ENCODE results near the gene BLVRA.
"Not testable (repeated sequence)": the region's sequence is repeated elsewhere in the genome, so short reads cannot be mapped to it uniquely, and the experiment has no call there.

The BLVRA gene

GRCh38 chr7:43790834-43791233 lies 32.4 kb downstream of the BLVRA start:
- H3K4me3 Mint-ChIP-seq: no peak overlapping the region

GRCh38 chr7:43791665-43792064 lies 33.2 kb downstream of the BLVRA start:
- no peaks in the 10 kb centered on the region for H3K4me1 Mint-ChIP-seq (ENCODE audit: low read depth)
- no peaks in the 10 kb centered on the region for H3K27me3 Mint-ChIP-seq
- H3K36me3 Mint-ChIP-seq (ENCODE audit: low read depth): peaks cover 55% of the 10 kb centered on the region
- H3K4me3 Mint-ChIP-seq: no peak overlapping the region
- no peak for DNase-seq
- H3K27ac Mint-ChIP-seq: no peak overlapping the region
- H3K9me3 Mint-ChIP-seq: no peaks in the 10 kb centered on the region

More at GRCh38 chr7:43790834-43791233, 32.4 kb downstream of the BLVRA start:
- H3K9me3 Mint-ChIP-seq: no peaks in the 10 kb centered on the region
- H3K4me1 Mint-ChIP-seq (ENCODE audit: low read depth): no peaks in the 10 kb centered on the region
- peaks cover 51% of the 10 kb centered on the region for H3K36me3 Mint-ChIP-seq (ENCODE audit: low read depth)
- no peak overlapping the region for H3K27ac Mint-ChIP-seq
- DNase-seq: no peak
- H3K27me3 Mint-ChIP-seq: no peaks in the 10 kb centered on the region

- no peak overlapping the region for H3K4me3 Mint-ChIP-seq
- H3K27ac Mint-ChIP-seq: no peak overlapping the region
- DNase-seq: no peak
- no peaks in the 10 kb centered on the region for H3K9me3 Mint-ChIP-seq
- no peaks in the 10 kb centered on the region for H3K4me1 Mint-ChIP-seq (ENCODE audit: low read depth)
- no peaks in the 10 kb centered on the region for H3K27me3 Mint-ChIP-seq
- peaks cover 60% of the 10 kb centered on the region for H3K36me3 Mint-ChIP-seq (ENCODE audit: low read depth)
Observed at GRCh38 chr7:43792471-43793150, 34.1 kb downstream of the BLVRA start.

DNA sequence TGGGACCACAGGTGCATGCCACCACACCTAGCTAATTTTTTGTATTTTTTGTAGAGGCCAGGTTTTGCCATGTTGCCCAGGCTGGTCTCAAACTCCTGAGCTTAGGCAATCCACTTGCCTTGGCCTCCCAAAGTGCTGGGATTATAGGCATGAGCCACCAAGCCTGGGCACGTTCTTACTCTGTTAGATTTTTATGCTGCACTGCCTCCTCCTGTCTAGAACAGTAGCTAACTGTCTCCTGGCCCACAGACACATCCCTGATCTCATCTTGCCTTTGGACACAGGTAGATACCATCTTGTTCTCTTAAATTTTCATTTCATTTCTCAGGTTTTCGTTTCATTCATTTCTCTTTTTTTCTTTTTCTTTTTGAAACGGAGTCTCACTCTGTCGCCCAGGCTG lies 41.1 kb downstream of the BLVRA start:
- Mint-ChIP-seq H3K27ac (peak overlapping the region; percentile 5), H3K27me3 (no peaks in the 10 kb centered on the region), H3K9me3 (no peaks in the 10 kb centered on the region), H3K4me1 (ENCODE audit: low read depth) (no peaks in the 10 kb centered on the region), H3K4me3 (no peak overlapping the region), H3K36me3 (ENCODE audit: low read depth) (peaks cover 34% of the 10 kb centered on the region)
- DNase-seq: no peak

DNA sequence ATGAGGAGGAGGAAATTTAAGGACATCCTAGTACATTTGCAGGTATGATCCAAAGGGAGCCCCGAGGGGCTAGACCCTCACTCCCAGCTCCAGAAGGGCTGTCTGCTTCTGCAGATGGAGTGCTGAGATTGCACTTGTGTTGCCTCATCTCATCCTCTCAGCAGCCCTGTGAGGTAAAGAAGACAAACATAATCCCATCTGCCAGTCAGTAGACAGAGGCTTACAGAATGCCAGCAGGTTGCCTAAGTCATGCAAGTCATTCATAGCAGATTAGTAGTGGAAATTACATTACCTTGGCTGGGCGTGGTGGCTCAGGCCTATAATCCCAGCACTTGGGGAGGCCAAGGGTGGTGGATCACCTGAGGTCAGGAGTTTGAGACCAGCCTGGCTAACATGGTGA lies 45.4 kb downstream of the BLVRA start:
- no peaks in the 10 kb centered on the region for H3K27me3 Mint-ChIP-seq
- H3K9me3 Mint-ChIP-seq: no peaks in the 10 kb centered on the region
- H3K27ac Mint-ChIP-seq: no peak overlapping the region
- no peaks in the 10 kb centered on the region for H3K4me1 Mint-ChIP-seq (ENCODE audit: low read depth)
- H3K36me3 Mint-ChIP-seq (ENCODE audit: low read depth): peaks cover 48% of the 10 kb centered on the region
- H3K4me3 Mint-ChIP-seq: no peak overlapping the region
- no peak for DNase-seq

DNA sequence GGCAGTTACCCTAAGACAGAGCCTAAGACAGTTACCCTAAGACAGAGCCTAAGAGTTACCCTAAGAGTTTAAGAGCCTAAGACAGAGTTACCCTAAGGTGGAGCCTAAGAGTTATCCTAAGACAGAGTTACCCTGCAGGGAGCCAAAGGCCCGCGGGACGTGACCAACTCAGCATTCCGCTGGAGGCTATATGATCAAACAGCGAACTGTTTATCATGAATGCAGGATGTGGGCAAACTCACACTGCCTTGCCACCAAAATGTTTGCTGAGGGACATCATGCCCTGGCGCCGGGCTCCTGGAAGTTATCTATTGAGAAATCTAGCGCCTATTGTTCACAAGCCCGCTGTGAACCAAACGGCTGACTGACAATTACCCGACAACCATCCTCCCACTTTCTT lies 49.9 kb downstream of the BLVRA start:
- Mint-ChIP-seq H3K27ac (no peak overlapping the region), H3K27me3 (peaks cover 13% of the 10 kb centered on the region), H3K36me3 (ENCODE audit: low read depth) (peaks cover 36% of the 10 kb centered on the region), H3K4me3 (no peak overlapping the region), H3K4me1 (ENCODE audit: low read depth) (no peaks in the 10 kb centered on the region), H3K9me3 (no peaks in the 10 kb centered on the region)
- no peak for DNase-seq

DNA sequence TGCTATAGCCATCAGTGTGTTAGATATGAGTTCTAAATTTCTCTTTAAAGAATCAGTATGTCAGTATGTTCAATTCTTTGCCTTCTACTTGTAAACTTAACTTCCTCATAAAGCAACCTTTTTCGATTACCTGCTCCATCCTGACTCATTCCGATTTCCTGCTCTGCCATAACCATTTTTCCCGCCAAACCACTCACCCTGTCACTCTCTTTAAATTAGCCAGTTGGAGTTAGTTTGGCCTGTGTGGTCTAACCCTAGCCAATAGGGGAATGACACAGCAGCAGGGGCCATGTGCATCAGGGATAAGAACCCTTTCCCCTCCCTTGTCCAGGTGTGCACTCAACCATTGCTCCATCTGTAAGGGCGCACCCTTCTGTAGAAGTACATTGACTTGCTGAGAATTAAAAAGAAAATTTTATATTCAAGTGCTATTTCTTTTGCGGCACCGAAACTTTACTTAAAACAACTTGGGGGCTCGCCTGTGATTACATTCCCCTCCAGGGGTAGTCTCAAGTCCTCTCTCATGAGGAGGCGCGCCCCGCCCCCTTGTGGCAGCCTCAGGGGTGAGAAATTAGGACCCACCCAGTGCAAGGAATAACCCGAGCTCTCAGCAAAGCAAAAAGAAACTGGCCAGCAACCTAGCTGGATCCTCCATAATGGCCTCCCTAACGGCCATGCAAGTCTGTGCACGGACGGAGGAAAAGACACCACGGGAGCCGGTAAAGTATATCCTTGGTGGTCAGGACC lies 51.9 kb downstream of the BLVRA start:
- peak; percentile 53 for DNase-seq
- H3K27ac Mint-ChIP-seq; H3K4me1 Mint-ChIP-seq (ENCODE audit: low read depth); H3K4me3 Mint-ChIP-seq; H3K9me3 Mint-ChIP-seq: not testable (repeated sequence)
- peaks cover 27% of the 10 kb centered on the region for H3K27me3 Mint-ChIP-seq
- peaks cover 23% of the 10 kb centered on the region for H3K36me3 Mint-ChIP-seq (ENCODE audit: low read depth)

DNA sequence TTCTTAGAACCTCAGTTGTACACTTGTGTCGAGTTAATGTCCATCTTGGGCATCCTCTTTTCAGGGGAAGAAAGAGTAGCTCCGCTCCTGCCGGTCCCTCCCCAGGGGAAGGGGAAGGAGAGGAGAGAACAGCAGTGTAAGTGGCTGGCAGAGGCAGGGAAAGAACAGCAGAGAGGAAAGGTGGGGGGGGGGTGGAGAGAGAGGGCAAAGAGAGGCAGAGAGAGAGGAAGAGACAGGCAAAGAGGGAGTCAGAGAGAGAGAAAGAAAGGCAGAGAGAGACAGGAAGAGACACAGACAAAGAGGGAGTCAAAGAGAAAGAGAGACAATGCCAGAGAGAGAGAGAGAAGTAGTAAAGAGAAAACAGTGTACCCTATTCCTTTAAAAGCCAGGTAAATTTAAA lies 56.9 kb downstream of the BLVRA start:
- Mint-ChIP-seq H3K27ac (no peak overlapping the region), H3K36me3 (ENCODE audit: low read depth) (no peaks in the 10 kb centered on the region), H3K9me3 (no peaks in the 10 kb centered on the region), H3K4me1 (ENCODE audit: low read depth) (no peaks in the 10 kb centered on the region), H3K27me3 (peaks cover 30% of the 10 kb centered on the region), H3K4me3 (no peak overlapping the region)
- no peak for DNase-seq

- peaks cover 32% of the 10 kb centered on the region for H3K27me3 Mint-ChIP-seq
- H3K36me3 Mint-ChIP-seq (ENCODE audit: low read depth); H3K4me3 Mint-ChIP-seq; H3K27ac Mint-ChIP-seq; H3K9me3 Mint-ChIP-seq; DNase-seq; H3K4me1 Mint-ChIP-seq (ENCODE audit: low read depth): not testable (repeated sequence)
Observed at GRCh38 chr7:43816046-43816797, 57.7 kb downstream of the BLVRA start.

GRCh38 chr7:43823425-43823824 lies 64.9 kb downstream of the BLVRA start:
- H3K9me3 Mint-ChIP-seq; DNase-seq; H3K4me3 Mint-ChIP-seq; H3K27ac Mint-ChIP-seq; H3K36me3 Mint-ChIP-seq (ENCODE audit: low read depth); H3K4me1 Mint-ChIP-seq (ENCODE audit: low read depth): not testable (repeated sequence)
- peaks cover 38% of the 10 kb centered on the region for H3K27me3 Mint-ChIP-seq

GRCh38 chr7:43823941-43824340 lies 65.5 kb downstream of the BLVRA start:
- no peak for DNase-seq
- H3K4me1 Mint-ChIP-seq (ENCODE audit: low read depth): no peaks in the 10 kb centered on the region
- H3K36me3 Mint-ChIP-seq (ENCODE audit: low read depth): no peaks in the 10 kb centered on the region
- H3K9me3 Mint-ChIP-seq: no peaks in the 10 kb centered on the region
- peaks cover 42% of the 10 kb centered on the region for H3K27me3 Mint-ChIP-seq
- H3K27ac Mint-ChIP-seq: no peak overlapping the region
- no peak overlapping the region for H3K4me3 Mint-ChIP-seq

- H3K27me3 Mint-ChIP-seq: peaks cover 48% of the 10 kb centered on the region
- H3K4me3 Mint-ChIP-seq; H3K4me1 Mint-ChIP-seq (ENCODE audit: low read depth); H3K9me3 Mint-ChIP-seq; H3K36me3 Mint-ChIP-seq (ENCODE audit: low read depth); H3K27ac Mint-ChIP-seq; DNase-seq: not testable (repeated sequence)
Observed at GRCh38 chr7:43824513-43824912, 66.0 kb downstream of the BLVRA start.

GRCh38 chr7:43824963-43825362 lies 66.5 kb downstream of the BLVRA start:
- Mint-ChIP-seq H3K27ac (no peak overlapping the region), H3K4me3 (no peak overlapping the region), H3K27me3 (peaks cover 48% of the 10 kb centered on the region), H3K36me3 (ENCODE audit: low read depth) (no peaks in the 10 kb centered on the region), H3K9me3 (no peaks in the 10 kb centered on the region), H3K4me1 (ENCODE audit: low read depth) (no peaks in the 10 kb centered on the region)
- no peak for DNase-seq

- Mint-ChIP-seq H3K9me3 (no peaks in the 10 kb centered on the region), H3K4me1 (ENCODE audit: low read depth) (no peaks in the 10 kb centered on the region), H3K27me3 (peaks cover 48% of the 10 kb centered on the region), H3K4me3 (no peak overlapping the region), H3K27ac (no peak overlapping the region), H3K36me3 (ENCODE audit: low read depth) (no peaks in the 10 kb centered on the region)
- no peak for DNase-seq
Observed at GRCh38 chr7:43825391-43825808, 66.9 kb downstream of the BLVRA start.

- not testable (repeated sequence) for H3K4me3 Mint-ChIP-seq, H3K27ac Mint-ChIP-seq
Observed at GRCh38 chr7:43830917-43831316, 72.4 kb downstream of the BLVRA start.

More at GRCh38 chr7:43830917-43831316, 72.4 kb downstream of the BLVRA start:
- H3K4me1 Mint-ChIP-seq (ENCODE audit: low read depth): peaks cover 25% of the 10 kb centered on the region
- not testable (repeated sequence) for DNase-seq; H3K36me3 Mint-ChIP-seq (ENCODE audit: low read depth); H3K9me3 Mint-ChIP-seq
- H3K27me3 Mint-ChIP-seq: peaks cover 27% of the 10 kb centered on the region
